ENCODE results near the gene OR10H4.

GRCh38 chr19:15944401-15944800 is 4.4 kb upstream of the OR10H4 start:
- TF ChIP-seq CTCF (IDR thresholded peaks at IDR 0.05) (no peak), POLR2A (IDR thresholded peaks at IDR 0.05) (no peak)
